Measurements from ENCODE around the gene TGM2.
A peak's percentile ranks its signal among the peaks of the same experiment; 100 is the strongest.

TGM2 gene

GRCh38 chr20:38168791-38169589 is 3.9 kb upstream of the TGM2 start (continued):
- TF ChIP-seq, protein P1, sequence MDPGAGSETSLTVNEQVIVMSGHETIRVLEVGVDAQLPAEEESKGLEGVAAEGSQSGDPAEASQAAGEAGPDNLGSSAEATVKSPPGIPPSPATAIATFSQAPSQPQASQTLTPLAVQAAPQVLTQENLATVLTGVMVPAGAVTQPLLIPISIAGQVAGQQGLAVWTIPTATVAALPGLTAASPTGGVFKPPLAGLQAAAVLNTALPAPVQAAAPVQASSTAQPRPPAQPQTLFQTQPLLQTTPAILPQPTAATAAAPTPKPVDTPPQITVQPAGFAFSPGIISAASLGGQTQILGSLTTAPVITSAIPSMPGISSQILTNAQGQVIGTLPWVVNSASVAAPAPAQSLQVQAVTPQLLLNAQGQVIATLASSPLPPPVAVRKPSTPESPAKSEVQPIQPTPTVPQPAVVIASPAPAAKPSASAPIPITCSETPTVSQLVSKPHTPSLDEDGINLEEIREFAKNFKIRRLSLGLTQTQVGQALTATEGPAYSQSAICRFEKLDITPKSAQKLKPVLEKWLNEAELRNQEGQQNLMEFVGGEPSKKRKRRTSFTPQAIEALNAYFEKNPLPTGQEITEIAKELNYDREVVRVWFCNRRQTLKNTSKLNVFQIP (CRISPR knock-in tag; IDR thresholded peaks at IDR 0.05; ENCODE audit: borderline replicate concordance, low read depth): no peak
- TF ChIP-seq ESRRG (CRISPR knock-in tag; IDR thresholded peaks at IDR 0.05) (no peak), ZFP3 (CRISPR knock-in tag; IDR thresholded peaks at IDR 0.05) (no peak), SNAI2 (CRISPR knock-in tag; IDR thresholded peaks at IDR 0.05) (no peak), GLIS3 (CRISPR knock-in tag; IDR thresholded peaks at IDR 0.05) (no peak), ZNF70 (CRISPR knock-in tag; IDR thresholded peaks at IDR 0.05) (no peak), RARB (CRISPR knock-in tag; IDR thresholded peaks at IDR 0.05) (no peak), ZNF565 (CRISPR knock-in tag; conservative IDR thresholded peaks at IDR 0.05; ENCODE audit: low read depth) (no peak), ZC3H10 (CRISPR knock-in tag; IDR thresholded peaks at IDR 0.05) (no peak), PPARA (CRISPR knock-in tag; IDR thresholded peaks at IDR 0.05; ENCODE audit: borderline replicate concordance) (no peak), TCF4 (CRISPR knock-in tag; IDR thresholded peaks at IDR 0.05; ENCODE audit: borderline replicate concordance) (no peak)
- TF ChIP-seq, protein P2, sequence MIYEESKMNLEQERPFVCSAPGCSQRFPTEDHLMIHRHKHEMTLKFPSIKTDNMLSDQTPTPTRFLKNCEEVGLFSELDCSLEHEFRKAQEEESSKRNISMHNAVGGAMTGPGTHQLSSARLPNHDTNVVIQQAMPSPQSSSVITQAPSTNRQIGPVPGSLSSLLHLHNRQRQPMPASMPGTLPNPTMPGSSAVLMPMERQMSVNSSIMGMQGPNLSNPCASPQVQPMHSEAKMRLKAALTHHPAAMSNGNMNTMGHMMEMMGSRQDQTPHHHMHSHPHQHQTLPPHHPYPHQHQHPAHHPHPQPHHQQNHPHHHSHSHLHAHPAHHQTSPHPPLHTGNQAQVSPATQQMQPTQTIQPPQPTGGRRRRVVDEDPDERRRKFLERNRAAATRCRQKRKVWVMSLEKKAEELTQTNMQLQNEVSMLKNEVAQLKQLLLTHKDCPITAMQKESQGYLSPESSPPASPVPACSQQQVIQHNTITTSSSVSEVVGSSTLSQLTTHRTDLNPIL (CRISPR knock-in tag; IDR thresholded peaks at IDR 0.05; ENCODE audit: low read depth): no peak

DNA sequence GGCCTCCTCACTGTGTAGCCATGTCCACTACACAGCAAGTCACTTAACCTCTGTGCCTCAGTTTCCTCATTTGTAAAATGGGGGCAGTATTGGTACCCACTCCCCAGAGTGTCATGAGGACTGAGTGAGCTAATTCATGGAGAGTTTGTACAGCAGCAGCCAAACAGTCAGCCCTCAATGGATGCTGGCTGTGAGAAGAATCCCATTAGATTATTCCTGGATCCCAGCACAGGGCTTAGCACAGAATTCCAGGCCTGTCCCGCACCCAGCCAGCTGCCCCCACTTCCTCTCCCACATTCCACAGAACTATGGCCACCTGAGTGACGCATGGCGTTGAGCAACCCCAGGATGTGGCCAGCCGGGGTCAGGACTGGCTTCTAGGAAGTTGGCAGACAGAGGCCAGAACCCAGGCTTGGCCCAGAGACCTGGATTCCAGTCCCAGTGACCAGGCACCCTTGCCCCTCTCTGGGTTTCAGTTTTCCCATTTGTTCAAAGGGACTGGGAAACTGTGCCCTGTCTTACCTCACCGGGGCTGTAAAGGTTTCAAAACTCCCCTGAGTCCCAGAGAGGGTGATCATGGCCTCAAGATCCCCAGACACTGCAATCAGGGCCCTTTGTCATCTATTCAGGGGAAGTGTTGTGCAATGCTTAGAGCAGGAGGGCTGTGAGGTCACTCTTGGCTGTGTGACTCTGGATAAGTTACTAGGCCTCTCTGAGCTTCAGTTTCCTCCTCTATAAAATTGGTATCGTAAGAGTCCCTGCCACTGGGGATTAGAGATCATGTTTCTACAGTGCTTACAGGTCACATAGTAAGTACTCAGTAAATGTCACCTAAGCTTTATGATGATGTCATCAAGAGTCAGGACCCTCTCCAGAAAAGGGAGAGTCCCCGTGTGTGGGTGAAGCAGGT is 3.0 kb upstream of the TGM2 start:
- no peak for TF ChIP-seq ZC3H10 (CRISPR knock-in tag; IDR thresholded peaks at IDR 0.05)
- TF ChIP-seq CSDC2 (CRISPR knock-in tag; IDR thresholded peaks at IDR 0.05): 0 out of 2 replicates have a peak, but pooled peaks have one; percentile 79
- no peak for TF ChIP-seq SNAI2 (CRISPR knock-in tag; IDR thresholded peaks at IDR 0.05)
- peak; percentile 49; the same call in 1 of the 2 replicates for TF ChIP-seq PATZ1 (CRISPR knock-in tag; IDR thresholded peaks at IDR 0.05; ENCODE audit: borderline replicate concordance)
- peak; percentile 78 for TF ChIP-seq ZFP3 (CRISPR knock-in tag; IDR thresholded peaks at IDR 0.05)
- no peak for TF ChIP-seq ESRRG (CRISPR knock-in tag; IDR thresholded peaks at IDR 0.05)
- TF ChIP-seq ISL1 (CRISPR knock-in tag; IDR thresholded peaks at IDR 0.05): peak; percentile 57; the same call in 1 of the 2 replicates
- TF ChIP-seq, protein P2 (CRISPR knock-in tag; IDR thresholded peaks at IDR 0.05; ENCODE audit: low read depth): 0 out of 2 replicates have a peak, but pooled peaks have one; percentile 46
- TF ChIP-seq ZNF8 (CRISPR knock-in tag; IDR thresholded peaks at IDR 0.05): no peak
- ATAC-seq: peak; percentile 23

DNA sequence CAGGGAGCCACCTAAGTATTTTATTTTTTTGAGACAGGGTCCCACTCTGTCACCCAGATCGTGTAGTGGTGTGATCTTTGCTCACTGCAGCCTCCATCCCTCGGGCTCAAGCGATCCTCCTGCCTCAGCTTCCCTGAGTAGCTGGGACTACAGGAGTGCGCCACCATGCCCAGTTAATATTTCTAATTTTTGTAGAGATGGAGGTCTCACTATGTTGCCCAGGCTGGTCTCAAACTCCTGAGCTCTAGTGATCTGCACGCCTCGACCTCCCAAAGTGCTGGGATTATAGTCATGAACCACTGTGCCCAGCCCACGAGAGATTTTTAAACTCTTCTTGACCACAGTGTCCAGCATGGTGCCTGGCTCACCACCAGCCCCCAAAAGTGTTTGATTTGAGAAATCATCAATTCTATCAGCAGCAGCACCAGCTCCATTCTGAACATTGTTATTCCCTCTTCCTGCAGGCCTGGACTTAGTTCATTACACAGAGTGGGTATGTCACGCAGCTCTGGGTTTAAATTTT is 2.3 kb upstream of the TGM2 start:
- no peak for TF ChIP-seq TCF4 (CRISPR knock-in tag; IDR thresholded peaks at IDR 0.05; ENCODE audit: borderline replicate concordance)
- TF ChIP-seq SNAI2 (CRISPR knock-in tag; IDR thresholded peaks at IDR 0.05): no peak
- no peak for TF ChIP-seq BACH2 (CRISPR knock-in tag; IDR thresholded peaks at IDR 0.05; ENCODE audit: borderline replicate concordance)
- TF ChIP-seq RARB (CRISPR knock-in tag; IDR thresholded peaks at IDR 0.05): no peak
- no peak for TF ChIP-seq ESRRG (CRISPR knock-in tag; IDR thresholded peaks at IDR 0.05)
- TF ChIP-seq CSRNP3 (CRISPR knock-in tag; IDR thresholded peaks at IDR 0.05): no peak
- TF ChIP-seq ZNF70 (CRISPR knock-in tag; IDR thresholded peaks at IDR 0.05): no peak
- TF ChIP-seq, protein P2 (CRISPR knock-in tag; IDR thresholded peaks at IDR 0.05; ENCODE audit: low read depth): no peak
- no peak for TF ChIP-seq CSDC2 (CRISPR knock-in tag; IDR thresholded peaks at IDR 0.05)
- TF ChIP-seq PATZ1 (CRISPR knock-in tag; IDR thresholded peaks at IDR 0.05; ENCODE audit: borderline replicate concordance): no peak
- ATAC-seq: no peak
